HEK293 (cell line): ENCODE results near the gene IGFBP2.

Source experiments
- CTCF ChIA-PET: fragments of 350-600 bp; formaldehyde crosslinking; extraction: SDS; loops from one replicate; lab custom pipeline; 2021; ENCODE audit warnings: antibody characterized with exemption; lab: Yijun Ruan, JAX
- POLR2A ChIA-PET: fragments of 300-600 bp; formaldehyde crosslinking; extraction: SDS; loops from one replicate; lab custom pipeline; 2020; ENCODE audit warnings: antibody characterized with exemption, inconsistent platforms; lab: Yijun Ruan, JAX
- H3K27ac ChIP-seq: fragments of 200-500 bp; sonication (Bioruptor generic); 2 replicates; pipeline ENCODE4 v1.5.1; 2014; ENCODE audit warnings: low read depth, low read length, control low read depth, inconsistent platforms; ENCODE audit errors: extremely low read depth
- H3K36me3 ChIP-seq, 2 experiments: fragments of 200-500 bp in 1 of 2; sonication (Bioruptor generic) in 1 of 2; 1 replicate in 1 of 2; 2 replicates in 1 of 2; pipeline ENCODE4 v1.5.1; 2014 to 2017; ENCODE audit warnings: inconsistent platforms in 2 of 2, low read length in 2 of 2; ENCODE audit not compliant: control insufficient read depth in 2 of 2, insufficient read depth in 1 of 2
- H3K4me1 ChIP-seq: fragments of 200-500 bp; sonication (Bioruptor generic); 2 replicates; pipeline ENCODE4 v1.5.1; 2014; ENCODE audit warnings: mild to moderate bottlenecking, low read length, inconsistent platforms; ENCODE audit not compliant: control insufficient read depth, insufficient read depth
- H3K4me3 ChIP-seq: 2 replicates; pipeline ENCODE4 v1.5.1; 2011; ENCODE audit warnings: low read depth, mild to moderate bottlenecking, control low read depth, low read length, moderate library complexity
- H3K9me3 ChIP-seq: fragments of 200-500 bp; sonication (Bioruptor generic); 2 replicates; pipeline ENCODE4 v1.5.1; 2014; ENCODE audit warnings: low read depth, low read length, inconsistent platforms; ENCODE audit not compliant: control insufficient read depth, insufficient read depth
- BCL11A ChIP-seq: fragments of 450-650 bp; formaldehyde crosslinking; IDR thresholded peaks from 2 replicates; pipeline ENCODE4 v1.5.1; 2016; ENCODE audit warnings: low read depth, missing biosample characterization, missing genetic modification characterization
- GLI4 ChIP-seq: fragments of 450-650 bp; formaldehyde crosslinking; IDR thresholded peaks from 2 replicates; pipeline ENCODE4 v1.5.1; 2016; ENCODE audit warnings: missing biosample characterization, missing genetic modification characterization
- MEIS1 ChIP-seq: sonication (generic); formaldehyde crosslinking; IDR thresholded peaks from 2 replicates; pipeline ENCODE4 v1.8.1; 2022; ENCODE audit warnings: missing genetic modification reagents, mild to moderate bottlenecking, borderline replicate concordance
- ZBTB21 ChIP-seq: fragments of 450-650 bp; formaldehyde crosslinking; IDR thresholded peaks from 2 replicates; pipeline ENCODE4 v1.5.1; 2017; ENCODE audit warnings: missing biosample characterization, missing genetic modification characterization
- ZFP3 ChIP-seq: fragments of 450-650 bp; formaldehyde crosslinking; IDR thresholded peaks from 2 replicates; pipeline ENCODE4 v1.5.1; 2016; ENCODE audit warnings: low read depth, missing biosample characterization, missing genetic modification characterization
- ZFP37 ChIP-seq: fragments of 450-650 bp; formaldehyde crosslinking; IDR thresholded peaks from 2 replicates; pipeline ENCODE4 v1.5.1; 2016; ENCODE audit warnings: missing biosample characterization, missing genetic modification characterization
- ZFP41 ChIP-seq: fragments of 450-650 bp; formaldehyde crosslinking; IDR thresholded peaks from 2 replicates; pipeline ENCODE4 v1.5.1; 2016; ENCODE audit warnings: missing biosample characterization, missing genetic modification characterization, borderline replicate concordance
- ZFP69B ChIP-seq: fragments of 450-650 bp; formaldehyde crosslinking; IDR thresholded peaks from 2 replicates; pipeline ENCODE4 v1.5.1; 2016; ENCODE audit warnings: missing biosample characterization, missing genetic modification characterization
- ZNF140 ChIP-seq: fragments of 450-650 bp; formaldehyde crosslinking; IDR thresholded peaks from 2 replicates; pipeline ENCODE4 v1.5.1; 2016; ENCODE audit warnings: missing biosample characterization, missing genetic modification characterization
- ZNF146 ChIP-seq: fragments of 450-650 bp; formaldehyde crosslinking; IDR thresholded peaks from 2 replicates; pipeline ENCODE4 v1.5.1; 2016; ENCODE audit warnings: missing biosample characterization, missing genetic modification characterization
- ZNF175 ChIP-seq: fragments of 450-650 bp; formaldehyde crosslinking; IDR thresholded peaks from 2 replicates; pipeline ENCODE4 v1.5.1; 2016; ENCODE audit warnings: missing biosample characterization, missing genetic modification characterization
- ZNF223 ChIP-seq: fragments of 450-650 bp; formaldehyde crosslinking; IDR thresholded peaks from 2 replicates; pipeline ENCODE4 v1.5.1; 2016; ENCODE audit warnings: missing biosample characterization, missing genetic modification characterization
- ZNF266 ChIP-seq: fragments of 450-650 bp; formaldehyde crosslinking; IDR thresholded peaks from 2 replicates; pipeline ENCODE4 v1.5.1; 2016; ENCODE audit warnings: missing biosample characterization, missing genetic modification characterization, low read depth
- ZNF274 ChIP-seq, 2 experiments: fragments of 200-500 bp in 1 of 2; fragments of 450-650 bp in 1 of 2; sonication (Bioruptor generic) in 1 of 2; formaldehyde crosslinking in 1 of 2; IDR thresholded peaks; 2 replicates each; pipeline versions ENCODE4 v1.5.1 to v1.6.1; 2014 to 2016; ENCODE audit warnings: borderline replicate concordance in 1 of 2, inconsistent platforms in 1 of 2, low read length in 1 of 2, missing biosample characterization in 1 of 2, missing genetic modification characterization in 1 of 2
- ZNF292 ChIP-seq: fragments of 450-650 bp; formaldehyde crosslinking; IDR thresholded peaks from 2 replicates; pipeline ENCODE4 v1.5.1; 2016; ENCODE audit warnings: low read depth, missing biosample characterization, missing genetic modification characterization, borderline replicate concordance
- ZNF341 ChIP-seq: fragments of 450-650 bp; formaldehyde crosslinking; IDR thresholded peaks from 2 replicates; pipeline ENCODE4; 2016; ENCODE audit warnings: low read depth, missing biosample characterization, missing genetic modification characterization
- ZNF423 ChIP-seq: fragments of 450-650 bp; formaldehyde crosslinking; IDR thresholded peaks from 2 replicates; pipeline ENCODE4 v1.5.1; 2016; ENCODE audit warnings: missing biosample characterization, missing genetic modification characterization
- ZNF433 ChIP-seq: fragments of 450-650 bp; formaldehyde crosslinking; IDR thresholded peaks from 2 replicates; pipeline ENCODE4 v1.5.1; 2016; ENCODE audit warnings: missing biosample characterization, missing genetic modification characterization, low read depth
- ZNF510 ChIP-seq: fragments of 450-650 bp; formaldehyde crosslinking; IDR thresholded peaks from 2 replicates; pipeline ENCODE4 v1.5.1; 2018; ENCODE audit warnings: mild to moderate bottlenecking, missing genetic modification characterization, missing biosample characterization; ENCODE audit not compliant: insufficient replicate concordance
- ZNF549 ChIP-seq: fragments of 450-650 bp; IDR thresholded peaks from 2 replicates; pipeline ENCODE4 v1.5.1; 2018; ENCODE audit warnings: missing biosample characterization, missing genetic modification characterization, mild to moderate bottlenecking, inconsistent platforms, moderate library complexity
- ZNF658 ChIP-seq: fragments of 450-650 bp; formaldehyde crosslinking; IDR thresholded peaks from 2 replicates; pipeline ENCODE4; 2016; ENCODE audit warnings: missing biosample characterization, missing genetic modification characterization
- ZNF76 ChIP-seq: fragments of 450-650 bp; formaldehyde crosslinking; IDR thresholded peaks from 2 replicates; pipeline ENCODE4; 2016; ENCODE audit warnings: low read depth, missing biosample characterization, missing genetic modification characterization, borderline replicate concordance
- TF ChIP-seq, protein P1 (sequence below): fragments of 450-650 bp; formaldehyde crosslinking; IDR thresholded peaks from 2 replicates; pipeline ENCODE4 v1.5.1; 2016; ENCODE audit warnings: missing biosample characterization, missing genetic modification characterization
- TF ChIP-seq, protein P2 (sequence below): fragments of 450-650 bp; formaldehyde crosslinking; IDR thresholded peaks from 2 replicates; pipeline ENCODE4 v1.5.1; 2016; ENCODE audit warnings: missing biosample characterization, missing genetic modification characterization
- TF ChIP-seq, protein P3 (sequence below): fragments of 450-650 bp; formaldehyde crosslinking; IDR thresholded peaks from 2 replicates; pipeline ENCODE4 v1.5.1; 2017; ENCODE audit warnings: missing biosample characterization, missing genetic modification characterization
- TF ChIP-seq, protein P4 (sequence below): fragments of 450-650 bp; formaldehyde crosslinking; IDR thresholded peaks from 2 replicates; pipeline ENCODE4 v1.5.1; 2016; ENCODE audit warnings: missing biosample characterization, missing genetic modification characterization
- TF ChIP-seq, protein P5 (sequence below): fragments of 450-650 bp; formaldehyde crosslinking; IDR thresholded peaks from 2 replicates; pipeline ENCODE4 v1.5.1; 2016; ENCODE audit warnings: missing biosample characterization, missing genetic modification characterization

The IGFBP2 gene

DNA sequence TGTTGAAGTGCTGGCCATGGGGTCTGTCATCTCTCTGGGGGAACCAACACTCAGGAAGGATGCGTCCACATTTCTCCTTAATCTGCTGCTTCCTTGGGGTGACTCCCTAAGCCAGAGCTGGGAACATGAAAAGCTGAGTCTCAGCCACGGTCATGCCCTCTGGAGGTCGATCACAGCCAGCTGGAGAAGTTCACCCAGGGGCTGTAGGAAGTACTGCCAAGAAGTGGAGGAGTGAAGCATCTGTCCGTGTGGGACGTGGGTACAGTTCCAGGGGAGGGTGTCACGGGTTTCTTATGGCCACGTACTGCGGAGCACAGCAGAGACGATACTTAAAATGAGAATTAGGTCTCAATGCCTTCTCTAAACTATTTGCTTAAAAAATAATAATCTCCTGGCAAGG, 42.4 kb upstream of the IGFBP2 start:
- CTCF ChIA-PET, result interaction anchor here (0.7 to 1.7 kb wide), 2 partner anchors 75 to 531 kb away, joined by 4 to 7 read pairs; no protein-coding TSS in a partner anchor
- no peak overlapping the region for H3K4me3 ChIP-seq
- H3K9me3 ChIP-seq, result no peaks in the 10 kb centered on the region
- H3K27ac ChIP-seq, result no peak overlapping the region
- H3K4me1 ChIP-seq, result peaks cover 3% of the 10 kb centered on the region
- no peak for TF ChIP-seq ZNF341
- TF ChIP-seq ZBTB21, result no peak
- no peak for TF ChIP-seq ZNF274 (IDR thresholded peaks at IDR 0.05; ENCODE audit: low read length)
- TF ChIP-seq ZNF274 (tag by site-specific recombination; IDR thresholded peaks at IDR 0.05; ENCODE audit: borderline replicate concordance), result no peak
- TF ChIP-seq, protein P1, sequence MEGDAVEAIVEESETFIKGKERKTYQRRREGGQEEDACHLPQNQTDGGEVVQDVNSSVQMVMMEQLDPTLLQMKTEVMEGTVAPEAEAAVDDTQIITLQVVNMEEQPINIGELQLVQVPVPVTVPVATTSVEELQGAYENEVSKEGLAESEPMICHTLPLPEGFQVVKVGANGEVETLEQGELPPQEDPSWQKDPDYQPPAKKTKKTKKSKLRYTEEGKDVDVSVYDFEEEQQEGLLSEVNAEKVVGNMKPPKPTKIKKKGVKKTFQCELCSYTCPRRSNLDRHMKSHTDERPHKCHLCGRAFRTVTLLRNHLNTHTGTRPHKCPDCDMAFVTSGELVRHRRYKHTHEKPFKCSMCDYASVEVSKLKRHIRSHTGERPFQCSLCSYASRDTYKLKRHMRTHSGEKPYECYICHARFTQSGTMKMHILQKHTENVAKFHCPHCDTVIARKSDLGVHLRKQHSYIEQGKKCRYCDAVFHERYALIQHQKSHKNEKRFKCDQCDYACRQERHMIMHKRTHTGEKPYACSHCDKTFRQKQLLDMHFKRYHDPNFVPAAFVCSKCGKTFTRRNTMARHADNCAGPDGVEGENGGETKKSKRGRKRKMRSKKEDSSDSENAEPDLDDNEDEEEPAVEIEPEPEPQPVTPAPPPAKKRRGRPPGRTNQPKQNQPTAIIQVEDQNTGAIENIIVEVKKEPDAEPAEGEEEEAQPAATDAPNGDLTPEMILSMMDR (tag by site-specific recombination), result peak; percentile 57; the same call in 1 of the 2 replicates
- TF ChIP-seq ZNF140 (tag by site-specific recombination), result no peak
- no peak for TF ChIP-seq ZNF423
- TF ChIP-seq, protein P2, sequence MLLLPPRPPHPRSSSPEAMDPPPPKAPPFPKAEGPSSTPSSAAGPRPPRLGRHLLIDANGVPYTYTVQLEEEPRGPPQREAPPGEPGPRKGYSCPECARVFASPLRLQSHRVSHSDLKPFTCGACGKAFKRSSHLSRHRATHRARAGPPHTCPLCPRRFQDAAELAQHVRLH (tag by site-specific recombination), result no peak
- no peak for TF ChIP-seq ZNF175 (tag by site-specific recombination)
- POLR2A ChIA-PET, result no interaction called here
- H3K36me3 ChIP-seq, result no peaks in the 10 kb centered on the region

DNA sequence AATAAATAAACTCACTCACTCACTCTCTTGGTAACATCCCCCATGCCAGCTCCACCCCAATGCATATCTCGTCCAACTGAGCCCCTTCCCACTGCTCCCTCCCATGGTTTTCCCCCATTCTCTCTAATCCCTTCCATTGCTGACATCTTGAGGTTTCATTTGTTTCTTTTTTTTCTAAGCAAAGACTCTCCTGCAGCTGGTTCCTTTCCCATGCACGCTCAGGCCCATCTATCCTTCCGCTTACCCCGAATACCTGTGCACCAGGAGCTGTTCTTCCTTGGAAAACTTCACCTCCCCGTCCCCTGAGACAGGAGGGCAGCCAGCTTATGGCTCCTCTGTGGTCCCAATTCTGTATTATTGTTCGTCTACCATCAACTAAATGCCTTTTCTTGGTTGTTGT, 41.7 kb upstream of the IGFBP2 start:
- ChIA-PET CTCF (interaction anchor here (1.7 kb wide), 2 partner anchors 72 to 74 kb away, joined by 5 to 7 read pairs; no protein-coding TSS in a partner anchor), POLR2A (no interaction called here)
- Histone ChIP-seq H3K36me3 (no peaks in the 10 kb centered on the region), H3K4me1 (peaks cover 6% of the 10 kb centered on the region), H3K4me3 (no peak overlapping the region), H3K27ac (no peak overlapping the region), H3K9me3 (no peaks in the 10 kb centered on the region)
- TF ChIP-seq MEIS1 (CRISPR knock-in tag) (no peak), ZNF146 (tag by site-specific recombination) (no peak), ZFP69B (tag by site-specific recombination) (no peak), ZFP3 (tag by site-specific recombination) (no peak), ZNF76 (tag by site-specific recombination) (no peak), ZFP37 (tag by site-specific recombination) (no peak), ZNF266 (tag by site-specific recombination) (no peak), ZNF510 (tag by site-specific recombination) (no peak), ZNF433 (tag by site-specific recombination) (no peak), ZNF175 (tag by site-specific recombination) (no peak)

DNA sequence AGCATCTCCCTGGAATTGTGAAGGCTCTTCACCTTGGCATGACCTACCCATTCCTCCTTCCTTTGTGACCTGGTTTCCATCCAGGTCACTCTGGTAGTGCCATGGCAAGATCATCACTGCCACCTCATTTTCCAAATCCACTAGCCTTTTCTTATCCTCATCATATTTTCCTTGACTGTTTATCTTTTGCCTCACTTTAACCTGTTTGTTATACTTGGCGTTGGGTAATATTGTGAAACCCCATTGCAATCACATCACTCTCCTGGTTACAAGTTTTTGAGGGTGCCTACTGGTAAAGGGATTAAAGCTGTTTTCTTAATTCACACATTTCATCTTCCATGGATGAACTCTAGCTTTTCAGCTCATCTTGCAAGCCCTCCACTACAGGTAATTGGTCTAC, 39.1 kb upstream of the IGFBP2 start:
- ChIA-PET CTCF (no interaction called here), POLR2A (no interaction called here)
- Histone ChIP-seq H3K4me3 (no peak overlapping the region), H3K36me3 (no peaks in the 10 kb centered on the region), H3K9me3 (no peaks in the 10 kb centered on the region), H3K27ac (no peak overlapping the region), H3K4me1 (peaks cover 18% of the 10 kb centered on the region)
- no peak for TF ChIP-seq ZNF292 (tag by site-specific recombination)
- no peak for TF ChIP-seq ZNF658 (tag by site-specific recombination)
- TF ChIP-seq, protein P3, sequence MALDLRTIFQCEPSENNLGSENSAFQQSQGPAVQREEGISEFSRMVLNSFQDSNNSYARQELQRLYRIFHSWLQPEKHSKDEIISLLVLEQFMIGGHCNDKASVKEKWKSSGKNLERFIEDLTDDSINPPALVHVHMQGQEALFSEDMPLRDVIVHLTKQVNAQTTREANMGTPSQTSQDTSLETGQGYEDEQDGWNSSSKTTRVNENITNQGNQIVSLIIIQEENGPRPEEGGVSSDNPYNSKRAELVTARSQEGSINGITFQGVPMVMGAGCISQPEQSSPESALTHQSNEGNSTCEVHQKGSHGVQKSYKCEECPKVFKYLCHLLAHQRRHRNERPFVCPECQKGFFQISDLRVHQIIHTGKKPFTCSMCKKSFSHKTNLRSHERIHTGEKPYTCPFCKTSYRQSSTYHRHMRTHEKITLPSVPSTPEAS (tag by site-specific recombination), result no peak
- TF ChIP-seq ZNF223 (tag by site-specific recombination), result no peak
- TF ChIP-seq, protein P4, sequence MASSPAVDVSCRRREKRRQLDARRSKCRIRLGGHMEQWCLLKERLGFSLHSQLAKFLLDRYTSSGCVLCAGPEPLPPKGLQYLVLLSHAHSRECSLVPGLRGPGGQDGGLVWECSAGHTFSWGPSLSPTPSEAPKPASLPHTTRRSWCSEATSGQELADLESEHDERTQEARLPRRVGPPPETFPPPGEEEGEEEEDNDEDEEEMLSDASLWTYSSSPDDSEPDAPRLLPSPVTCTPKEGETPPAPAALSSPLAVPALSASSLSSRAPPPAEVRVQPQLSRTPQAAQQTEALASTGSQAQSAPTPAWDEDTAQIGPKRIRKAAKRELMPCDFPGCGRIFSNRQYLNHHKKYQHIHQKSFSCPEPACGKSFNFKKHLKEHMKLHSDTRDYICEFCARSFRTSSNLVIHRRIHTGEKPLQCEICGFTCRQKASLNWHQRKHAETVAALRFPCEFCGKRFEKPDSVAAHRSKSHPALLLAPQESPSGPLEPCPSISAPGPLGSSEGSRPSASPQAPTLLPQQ (tag by site-specific recombination), result no peak
- TF ChIP-seq ZFP41, result no peak
- no peak for TF ChIP-seq GLI4
- TF ChIP-seq BCL11A (tag by site-specific recombination), result no peak
- TF ChIP-seq ZNF549 (tag by site-specific recombination), result no peak
- TF ChIP-seq, protein P5, sequence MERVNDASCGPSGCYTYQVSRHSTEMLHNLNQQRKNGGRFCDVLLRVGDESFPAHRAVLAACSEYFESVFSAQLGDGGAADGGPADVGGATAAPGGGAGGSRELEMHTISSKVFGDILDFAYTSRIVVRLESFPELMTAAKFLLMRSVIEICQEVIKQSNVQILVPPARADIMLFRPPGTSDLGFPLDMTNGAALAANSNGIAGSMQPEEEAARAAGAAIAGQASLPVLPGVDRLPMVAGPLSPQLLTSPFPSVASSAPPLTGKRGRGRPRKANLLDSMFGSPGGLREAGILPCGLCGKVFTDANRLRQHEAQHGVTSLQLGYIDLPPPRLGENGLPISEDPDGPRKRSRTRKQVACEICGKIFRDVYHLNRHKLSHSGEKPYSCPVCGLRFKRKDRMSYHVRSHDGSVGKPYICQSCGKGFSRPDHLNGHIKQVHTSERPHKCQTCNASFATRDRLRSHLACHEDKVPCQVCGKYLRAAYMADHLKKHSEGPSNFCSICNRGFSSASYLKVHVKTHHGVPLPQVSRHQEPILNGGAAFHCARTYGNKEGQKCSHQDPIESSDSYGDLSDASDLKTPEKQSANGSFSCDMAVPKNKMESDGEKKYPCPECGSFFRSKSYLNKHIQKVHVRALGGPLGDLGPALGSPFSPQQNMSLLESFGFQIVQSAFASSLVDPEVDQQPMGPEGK (tag by site-specific recombination), result no peak
